Esophagus muscularis mucosa (tissue), 4 donors: ENCODE data around the gene VSIG10. TPM values are rescaled to one million over a fixed set of nuclear protein-coding genes. Genes with fewer than 3 reads are reported as not detected.
"Not testable (repeated sequence)": the region's sequence is repeated elsewhere in the genome, so short reads cannot be mapped to it uniquely, and the experiment has no call there.

Experiments
- DNase-seq: peaks from one replicate; pipeline ENCODE4 v3.0.0-alpha.2; 2017; ENCODE audit errors: extremely low spot score
- H3K27ac ChIP-seq, 4 donors: fragments of 200-600 bp; sonication (generic); replicated peaks in 1 of 4; 1 replicate in 3 of 4; 2 replicates in 1 of 4; pipeline ENCODE4 v1.5.1; 2016 to 2019; ENCODE audit warnings: mild to moderate bottlenecking in 1 of 4
- H3K27me3 ChIP-seq, 4 donors: fragments of 200-600 bp; sonication (generic); one replicate each; pipeline versions ENCODE4 v1.5.1 to v1.6.0; 2016 to 2019
- H3K36me3 ChIP-seq, 4 donors: fragments of 200-600 bp; sonication (generic); one replicate each; pipeline ENCODE4 v1.5.1; 2016 to 2019
- H3K4me1 ChIP-seq, 4 donors: fragments of 200-600 bp; sonication (generic); one replicate each; pipeline ENCODE4 v1.5.1; 2016 to 2019
- H3K4me3 ChIP-seq, 4 donors: fragments of 200-600 bp; sonication (generic); 1 replicate in 2 of 4; 2 replicates in 2 of 4; pipeline ENCODE4 v1.5.1; 2016 to 2019; ENCODE audit warnings: mild to moderate bottlenecking in 4 of 4, moderate library complexity in 1 of 4
- H3K9me3 ChIP-seq, 4 donors: fragments of 200-600 bp; sonication (generic); 1 replicate in 3 of 4; 2 replicates in 1 of 4; pipeline ENCODE4 v1.5.1; 2016 to 2019
- CTCF ChIP-seq, 3 experiments: fragments of 200-600 bp in 2 of 3; fragments of 450-650 bp in 1 of 3; sonication (generic) in 2 of 3; IDR thresholded peaks; one replicate each; pipeline ENCODE4 v1.5.1; 2017 to 2019; ENCODE audit warnings: antibody characterized with exemption in 3 of 3, mild to moderate bottlenecking in 2 of 3, moderate library complexity in 1 of 3
- EP300 ChIP-seq: sonication (generic); formaldehyde crosslinking; IDR thresholded peaks from one replicate; pipeline ENCODE4 v1.6.1; 2017; ENCODE audit warnings: antibody characterized with exemption
- POLR2A ChIP-seq: fragments of 450-650 bp; IDR thresholded peaks from one replicate; pipeline ENCODE4 v1.6.1; 2017; ENCODE audit warnings: antibody characterized with exemption, moderate library complexity, mild to moderate bottlenecking, low read depth
- POLR2AphosphoS5 ChIP-seq, 2 donors: sonication (generic); formaldehyde crosslinking; IDR thresholded peaks; one replicate each; pipeline ENCODE4 v1.6.1; 2017; ENCODE audit warnings: antibody characterized with exemption in 2 of 2
- WGBS: methylation state at CpG from one replicate; pipeline ENCODE4 v1.1.5; 2018; 5-methylcytosine and 5-hydroxymethylcytosine counted together
- intact Hi-C: fragments of 100-400 bp; cut with DNase I; formaldehyde crosslinking; loops from one replicate; pipeline ENCODE4 v1.15.1; 2023
- total RNA-seq, 4 donors: library from RNA; depleted of rRNA; stranded (reverse); fragments of >200 nt; gene quantifications; one replicate each; pipeline versions ENCODE4 v1.1.0 to v1.2.1, GENCODE V29; 2016

VSIG10 gene
- total RNA-seq, 4 donors from 2014 or later: 14.1 to 71.7 (median 22.0) TPM

- Histone ChIP-seq H3K4me1 (no peaks in the 10 kb centered on the region), H3K27me3 (no peaks in the 10 kb centered on the region), H3K36me3 (peaks cover 0 to 93% (median 71%) of the 10 kb centered on the region in 4 donors), H3K9me3 (no peaks in the 10 kb centered on the region), H3K27ac (no peak overlapping the region), H3K4me3 (no peak overlapping the region)
- intact Hi-C loops: no loop called here
- no peak for DNase-seq
- WGBS: 87% methylated on average over 9 of the region's 9 CpGs
- TF ChIP-seq POLR2AphosphoS5 (IDR thresholded peaks at IDR 0.05): no peak
- no peak for TF ChIP-seq CTCF (IDR thresholded peaks at IDR 0.05)
- no peak for TF ChIP-seq EP300
- TF ChIP-seq POLR2A: no peak
Observed at GRCh38 chr12:118023301-118023860, 80.4 kb downstream of the VSIG10 start.

GRCh38 chr12:118022728-118023109 is 81.1 kb downstream of the VSIG10 start:
- no peak for TF ChIP-seq CTCF (IDR thresholded peaks at IDR 0.05)
- no peak for TF ChIP-seq POLR2A
- TF ChIP-seq EP300: no peak
- no peak for TF ChIP-seq POLR2AphosphoS5 (IDR thresholded peaks at IDR 0.05)
- intact Hi-C loops: no loop called here
- Histone ChIP-seq H3K9me3 (no peaks in the 10 kb centered on the region), H3K4me1 (peaks cover 0 to 4% (median under 1%) of the 10 kb centered on the region in 4 donors), H3K36me3 (peaks cover 0 to 87% (median 65%) of the 10 kb centered on the region in 4 donors), H3K27me3 (no peaks in the 10 kb centered on the region), H3K27ac (no peak overlapping the region), H3K4me3 (no peak overlapping the region)
- 92% methylated on average over 3 of the region's 3 CpGs for WGBS
- DNase-seq: no peak

GRCh38 chr12:118022097-118022727 is 81.6 kb downstream of the VSIG10 start:
- intact Hi-C loops: not testable (repeated sequence)
- H3K36me3 ChIP-seq: peaks cover 0 to 82% (median 61%) of the 10 kb centered on the region in 4 donors

GRCh38 chr12:118020036-118020435 is 83.8 kb downstream of the VSIG10 start:
- Histone ChIP-seq H3K27ac (no peak overlapping the region), H3K27me3 (no peaks in the 10 kb centered on the region), H3K4me1 (peaks cover 6 to 20% (median 16%) of the 10 kb centered on the region in 4 donors), H3K9me3 (no peaks in the 10 kb centered on the region), H3K4me3 (no peak overlapping the region), H3K36me3 (peaks cover 0 to 60% (median 40%) of the 10 kb centered on the region in 4 donors)
- no peak for DNase-seq
- intact Hi-C loops: no loop called here
- WGBS: 73% methylated on average over 1 of the region's 1 CpG
- TF ChIP-seq POLR2AphosphoS5 (IDR thresholded peaks at IDR 0.05) (no peak), POLR2A (no peak)

More at GRCh38 chr12:118022097-118022727, 81.6 kb downstream of the VSIG10 start:
- WGBS: 96% methylated on average over 13 of the region's 13 CpGs
- not testable (repeated sequence) for H3K27ac ChIP-seq, DNase-seq, H3K4me1 ChIP-seq, H3K4me3 ChIP-seq, H3K27me3 ChIP-seq, H3K9me3 ChIP-seq

GRCh38 chr12:118017926-118018325 is 85.9 kb downstream of the VSIG10 start:
- DNase-seq: no peak
- Histone ChIP-seq H3K27me3 (no peaks in the 10 kb centered on the region), H3K4me1 (peaks cover 6 to 20% (median 16%) of the 10 kb centered on the region in 4 donors), H3K4me3 (no peak overlapping the region), H3K9me3 (no peaks in the 10 kb centered on the region), H3K27ac (no peak overlapping the region), H3K36me3 (peaks cover 0 to 39% (median 30%) of the 10 kb centered on the region in 4 donors)
- TF ChIP-seq CTCF (IDR thresholded peaks at IDR 0.05): no peak
- no peak for TF ChIP-seq EP300
- no peak for TF ChIP-seq POLR2A
- no peak for TF ChIP-seq POLR2AphosphoS5 (IDR thresholded peaks at IDR 0.05)
- intact Hi-C loops: loop anchor here (5.0 kb wide), 1 partner anchor 34 kb away; no protein-coding TSS in a partner anchor
